HCT116 (cell line): ENCODE data around the gene SLC9B2. TPM values are rescaled to one million over a fixed set of nuclear protein-coding genes. Genes with fewer than 3 reads are reported as not detected.

Source experiments
- ATAC-seq: fragments of 200-7000 bp; cut with Tn5 transposase; 2 replicates; pipeline ENCODE4 v1.9.1; 2020; ENCODE audit warnings: mild to moderate bottlenecking, moderate library complexity
- BruUV-seq: library from RNA; stranded (reverse); fragments of 400-500 nt; replicated peaks from 2 replicates; lab custom pipeline; 2021; lab: Mats Ljungman, UMichigan
- CTCF ChIA-PET: fragments of 300-600 bp; sonication (Branson Sonifier 250); formaldehyde crosslinking; loops from one replicate; lab custom pipeline; 2021; ENCODE audit warnings: antibody characterized with exemption; lab: Charles Lee
- POLR2A ChIA-PET: fragments of 300-600, 350-600 bp; sonication (Branson Sonifier 250); formaldehyde crosslinking; loops from one replicate; lab custom pipeline; 2021; ENCODE audit warnings: antibody characterized with exemption; lab: Charles Lee
- RAD21 ChIA-PET, 2 experiments: fragments of 300-600 bp; sonication (Branson Sonifier 250); formaldehyde crosslinking; loops; one replicate each; lab custom pipeline; 2023; ENCODE audit warnings: low total read pairs in 2 of 2; ENCODE audit not compliant: uncharacterized antibody in 2 of 2, unreplicated experiment in 2 of 2, low non-redundant PET in 1 of 2; lab: Charles Lee
- DNase-seq: peaks from one replicate; pipeline ENCODE4 v3.0.0-alpha.2; 2010; ENCODE audit warnings: low read depth, low spot score
- H2AFZ ChIP-seq: fragments of 200-600 bp; shearing (Covaris generic), sonication (generic); 2 replicates; pipeline ENCODE4 v1.6.1; 2017; ENCODE audit warnings: low read depth, mixed run types, mixed read lengths, antibody characterized with exemption, low read length; ENCODE audit not compliant: poor library complexity, severe bottlenecking
- H3K27ac ChIP-seq: 2 replicates; pipeline ENCODE4 v1.5.1; 2012; ENCODE audit warnings: low read depth, low read length
- H3K27me3 ChIP-seq: fragments of 200-600 bp; sonication (generic); 2 replicates; pipeline ENCODE4 v1.6.1; 2016; ENCODE audit warnings: mixed run types, low read length, mixed read lengths; ENCODE audit not compliant: insufficient read depth
- H3K36me3 ChIP-seq, 2 experiments: fragments of 200-500 bp in 1 of 2; fragments of 200-600 bp in 1 of 2; sonication (Bioruptor generic) in 1 of 2; sonication (generic) in 1 of 2; 2 replicates each; pipeline versions ENCODE4 v1.5.1 to v1.6.1; 2014 to 2016; ENCODE audit warnings: low read length in 2 of 2, inconsistent platforms in 1 of 2, mixed read lengths in 1 of 2, mixed run types in 1 of 2; ENCODE audit not compliant: insufficient read depth in 2 of 2, control insufficient read depth in 1 of 2
- H3K4me1 ChIP-seq, 2 experiments: fragments of 200-600 bp in 1 of 2; sonication (generic) in 1 of 2; 2 replicates each; pipeline versions ENCODE4 v1.5.1 to v1.6.1; 2012 to 2017; ENCODE audit warnings: low read length in 2 of 2, inconsistent platforms in 1 of 2, mild to moderate bottlenecking in 1 of 2, mixed read lengths in 1 of 2, mixed run types in 1 of 2, moderate library complexity in 1 of 2; ENCODE audit not compliant: insufficient read depth in 2 of 2, control insufficient read depth in 1 of 2
- H3K4me2 ChIP-seq: fragments of 200-600 bp; sonication (generic); 2 replicates; pipeline ENCODE4 v1.6.1; 2017; ENCODE audit warnings: mixed run types, low read length, mixed read lengths
- H3K4me3 ChIP-seq, 2 experiments: fragments of 200-600 bp in 1 of 2; sonication (generic) in 1 of 2; replicated peaks in 1 of 2; 2 replicates each; pipeline ENCODE4 v1.5.1; 2011 to 2016; ENCODE audit warnings: low read length in 2 of 2, control low read depth in 1 of 2, low read depth in 1 of 2, mild to moderate bottlenecking in 1 of 2, mixed read lengths in 1 of 2, mixed run types in 1 of 2
- H3K79me2 ChIP-seq: fragments of 200-600 bp; sonication (generic); 2 replicates; pipeline ENCODE4 v1.6.1; 2017; ENCODE audit warnings: mild to moderate bottlenecking, mixed run types, low read length, moderate library complexity, mixed read lengths; ENCODE audit not compliant: insufficient read depth
- H3K9ac ChIP-seq: fragments of 200-600 bp; sonication (generic); 2 replicates; pipeline ENCODE4 v1.6.1; 2016; ENCODE audit warnings: low read length, mixed read lengths
- H3K9me2 ChIP-seq: fragments of 200-600 bp; sonication (generic), shearing (Covaris generic); 2 replicates; pipeline ENCODE4 v1.6.1; 2017; ENCODE audit warnings: mixed run types, mild to moderate bottlenecking, moderate library complexity; ENCODE audit not compliant: insufficient read depth
- H3K9me3 ChIP-seq, 2 experiments: fragments of 200-500 bp in 1 of 2; fragments of 200-600 bp in 1 of 2; sonication (Bioruptor generic) in 1 of 2; sonication (generic) in 1 of 2; 2 replicates each; pipeline ENCODE4 v1.6.1; 2014 to 2017; ENCODE audit warnings: low read length in 2 of 2, mixed read lengths in 2 of 2, inconsistent platforms in 1 of 2, low read depth in 1 of 2, mild to moderate bottlenecking in 1 of 2, mixed run types in 1 of 2, moderate library complexity in 1 of 2; ENCODE audit not compliant: control insufficient read depth in 1 of 2, insufficient read depth in 1 of 2
- H4K20me1 ChIP-seq: fragments of 200-600 bp; sonication (generic), shearing (Covaris generic); 2 replicates; pipeline ENCODE4 v1.6.1; 2017; ENCODE audit warnings: mixed run types, mild to moderate bottlenecking, moderate library complexity; ENCODE audit not compliant: insufficient read depth
- CTCF ChIP-seq, 3 experiments: fragments of 200-600 bp in 1 of 3; sonication (generic) in 1 of 3; IDR thresholded peaks in 2 of 3; conservative IDR thresholded peaks in 1 of 3; 2 replicates each; pipeline ENCODE4 v1.5.1; 2012 to 2017; ENCODE audit warnings: low read depth in 2 of 3, low read length in 2 of 3, antibody characterized with exemption in 1 of 3, borderline replicate concordance in 1 of 3, control low read depth in 1 of 3, mild to moderate bottlenecking in 1 of 3, mixed read lengths in 1 of 3, mixed run types in 1 of 3, moderate library complexity in 1 of 3; ENCODE audit not compliant: insufficient read depth in 1 of 3
- EGR1 ChIP-seq: IDR thresholded peaks from 2 replicates; pipeline ENCODE4 v1.6.1; 2012; ENCODE audit warnings: low read depth
- ELF1 ChIP-seq: IDR thresholded peaks from 2 replicates; pipeline ENCODE4 v1.6.1; 2012; ENCODE audit warnings: low read depth, borderline replicate concordance
- FOSL1 ChIP-seq: IDR thresholded peaks from 2 replicates; pipeline ENCODE4 v1.6.1; 2012; ENCODE audit warnings: low read depth
- MAX ChIP-seq: IDR thresholded peaks from 2 replicates; pipeline ENCODE4 v1.6.1; 2012
- POLR2A ChIP-seq: IDR thresholded peaks from 2 replicates; pipeline ENCODE4 v1.7.0; 2011; ENCODE audit warnings: borderline replicate concordance; ENCODE audit not compliant: insufficient read depth, insufficient read length; ENCODE audit errors: extremely low read depth
- POLR2AphosphoS5 ChIP-seq: IDR thresholded peaks from 2 replicates; pipeline ENCODE4 v1.6.1; 2011; ENCODE audit warnings: mild to moderate bottlenecking, low read depth, low read length, moderate library complexity
- RAD21 ChIP-seq: IDR thresholded peaks from 2 replicates; pipeline ENCODE4 v1.6.1; 2012; ENCODE audit warnings: low read depth, mild to moderate bottlenecking
- REST ChIP-seq: IDR thresholded peaks from 2 replicates; pipeline ENCODE4 v1.6.1; 2012; ENCODE audit warnings: low read depth
- TCF7L2 ChIP-seq: IDR thresholded peaks from 2 replicates; pipeline ENCODE4 v1.7.0; 2011; ENCODE audit warnings: borderline replicate concordance, inconsistent platforms; ENCODE audit not compliant: insufficient read depth, insufficient read length; ENCODE audit errors: extremely low read depth
- ZBTB33 ChIP-seq: IDR thresholded peaks from 2 replicates; pipeline ENCODE4 v1.6.1; 2011; ENCODE audit warnings: mild to moderate bottlenecking, low read length, moderate library complexity; ENCODE audit not compliant: insufficient replicate concordance; ENCODE audit errors: extremely low read depth
- ZNF274 ChIP-seq: fragments of 200-500 bp; sonication (Bioruptor generic); IDR thresholded peaks from 2 replicates; pipeline ENCODE4 v1.6.1; 2014; ENCODE audit warnings: mild to moderate bottlenecking, low read depth, low read length, inconsistent platforms
- intact Hi-C: fragments of 100-400 bp; cut with micrococcal nuclease; formaldehyde crosslinking; loops from 2 replicates; pipeline ENCODE4 v1.10.0; 2022
- total RNA-seq: library from RNA; stranded (reverse); gene quantifications from one replicate; pipeline ENCODE4 v1.2.1, GENCODE V29; 2021; ENCODE audit not compliant: unreplicated experiment

Gene SLC9B2
- total RNA-seq, 1 experiment from 2014 or later, result 18.3 TPM

- TF ChIP-seq RAD21, result no peak
- TF ChIP-seq POLR2A, result no peak
- TF ChIP-seq EGR1, result no peak
- no peak for TF ChIP-seq REST
- TF ChIP-seq POLR2AphosphoS5, result no peak
- TF ChIP-seq TCF7L2, result no peak
- no peak for TF ChIP-seq CTCF (IDR thresholded peaks at IDR 0.05 in 2 of 3, conservative IDR thresholded peaks at IDR 0.05 in 1 of 3; ENCODE audit: borderline replicate concordance in 1 of 3, insufficient read depth in 1 of 3, low read depth in 2 of 3, low read length in 2 of 3)
- no peak for TF ChIP-seq MAX
- no peak for TF ChIP-seq ELF1
- TF ChIP-seq ZNF274, result no peak
- no peak for TF ChIP-seq FOSL1
- no peak for TF ChIP-seq ZBTB33
- ATAC-seq (no peak), DNase-seq (no peak)
- ChIA-PET POLR2A (no interaction called here), CTCF (interaction anchor here (0.9 kb wide), 1 partner anchor 598 kb away, joined by 4 read pairs; no protein-coding TSS in a partner anchor), RAD21 (no interaction called here)
- Histone ChIP-seq H3K9me3 (no peaks in the 10 kb centered on the region), H3K4me3 (no peak overlapping the region), H2AFZ (no peak overlapping the region), H3K9ac (no peak overlapping the region), H3K79me2 (no peaks in the 10 kb centered on the region), H3K4me1 (no peaks in the 10 kb centered on the region), H3K27me3 (no peaks in the 10 kb centered on the region), H3K36me3 (no peaks in the 10 kb centered on the region), H3K4me2 (no peak overlapping the region), H4K20me1 (no peaks in the 10 kb centered on the region; the same call in 1 of the 2 replicates), H3K9me2 (no peaks in the 10 kb centered on the region), H3K27ac (no peak overlapping the region)
- no TSS peak for BruUV-seq
- intact Hi-C loops, result no loop called here
These were observed 47.3 kb downstream of the SLC9B2 start for GRCh38 chr4:103029300-103029699.
